Activated CD4-positive, alpha-beta memory T cell treated with anti-CD3 and anti-CD28 coated beads for 36 hours (primary cell): ENCODE results near the gene CCT8. TPM values are rescaled to one million over a fixed set of nuclear protein-coding genes. Genes with fewer than 3 reads are reported as not detected.

Experiments
- CTCF ChIA-PET: fragments of 350-600 bp; sonication (Branson Sonifier 250); formaldehyde crosslinking; loops from one replicate; lab custom pipeline; 2021; ENCODE audit warnings: antibody characterized with exemption, inconsistent platforms; lab: Charles Lee
- POLR2A ChIA-PET: fragments of 350-600 bp; sonication (Branson Sonifier 250); formaldehyde crosslinking; loops from one replicate; lab custom pipeline; 2021; ENCODE audit warnings: antibody characterized with exemption; lab: Charles Lee
- DNase-seq: peaks from one replicate; pipeline ENCODE4 v3.0.0-alpha.2; 2020
- H3K27ac Mint-ChIP-seq: one replicate; pipeline ENCODE4 v1.8.0; 2021; ENCODE audit warnings: mixed read lengths
- H3K27me3 Mint-ChIP-seq: one replicate; pipeline ENCODE4 v1.8.0; 2021; ENCODE audit warnings: mixed read lengths
- H3K36me3 Mint-ChIP-seq: one replicate; pipeline ENCODE4 v1.8.0; 2021; ENCODE audit warnings: mixed read lengths
- H3K4me1 Mint-ChIP-seq: one replicate; pipeline ENCODE4 v1.8.0; 2021; ENCODE audit warnings: low read depth, mixed read lengths
- H3K4me3 Mint-ChIP-seq: one replicate; pipeline ENCODE4 v1.8.0; 2021; ENCODE audit warnings: mild to moderate bottlenecking, mixed read lengths
- H3K9me3 Mint-ChIP-seq: one replicate; pipeline ENCODE4 v1.8.0; 2021; ENCODE audit warnings: mixed read lengths
- intact Hi-C: fragments of 100-400 bp; cut with micrococcal nuclease; formaldehyde crosslinking; loops from one replicate; pipeline ENCODE4 v1.15.1; 2023
- total RNA-seq, 2 experiments: library from RNA; stranded (reverse); gene quantifications; one replicate each; pipeline ENCODE4 v1.2.3, GENCODE V29; 2021

The CCT8 gene, protein sequence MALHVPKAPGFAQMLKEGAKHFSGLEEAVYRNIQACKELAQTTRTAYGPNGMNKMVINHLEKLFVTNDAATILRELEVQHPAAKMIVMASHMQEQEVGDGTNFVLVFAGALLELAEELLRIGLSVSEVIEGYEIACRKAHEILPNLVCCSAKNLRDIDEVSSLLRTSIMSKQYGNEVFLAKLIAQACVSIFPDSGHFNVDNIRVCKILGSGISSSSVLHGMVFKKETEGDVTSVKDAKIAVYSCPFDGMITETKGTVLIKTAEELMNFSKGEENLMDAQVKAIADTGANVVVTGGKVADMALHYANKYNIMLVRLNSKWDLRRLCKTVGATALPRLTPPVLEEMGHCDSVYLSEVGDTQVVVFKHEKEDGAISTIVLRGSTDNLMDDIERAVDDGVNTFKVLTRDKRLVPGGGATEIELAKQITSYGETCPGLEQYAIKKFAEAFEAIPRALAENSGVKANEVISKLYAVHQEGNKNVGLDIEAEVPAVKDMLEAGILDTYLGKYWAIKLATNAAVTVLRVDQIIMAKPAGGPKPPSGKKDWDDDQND
- 100 to 1,000 TPM; 431 to 435 TPM for total RNA-seq

DNA sequence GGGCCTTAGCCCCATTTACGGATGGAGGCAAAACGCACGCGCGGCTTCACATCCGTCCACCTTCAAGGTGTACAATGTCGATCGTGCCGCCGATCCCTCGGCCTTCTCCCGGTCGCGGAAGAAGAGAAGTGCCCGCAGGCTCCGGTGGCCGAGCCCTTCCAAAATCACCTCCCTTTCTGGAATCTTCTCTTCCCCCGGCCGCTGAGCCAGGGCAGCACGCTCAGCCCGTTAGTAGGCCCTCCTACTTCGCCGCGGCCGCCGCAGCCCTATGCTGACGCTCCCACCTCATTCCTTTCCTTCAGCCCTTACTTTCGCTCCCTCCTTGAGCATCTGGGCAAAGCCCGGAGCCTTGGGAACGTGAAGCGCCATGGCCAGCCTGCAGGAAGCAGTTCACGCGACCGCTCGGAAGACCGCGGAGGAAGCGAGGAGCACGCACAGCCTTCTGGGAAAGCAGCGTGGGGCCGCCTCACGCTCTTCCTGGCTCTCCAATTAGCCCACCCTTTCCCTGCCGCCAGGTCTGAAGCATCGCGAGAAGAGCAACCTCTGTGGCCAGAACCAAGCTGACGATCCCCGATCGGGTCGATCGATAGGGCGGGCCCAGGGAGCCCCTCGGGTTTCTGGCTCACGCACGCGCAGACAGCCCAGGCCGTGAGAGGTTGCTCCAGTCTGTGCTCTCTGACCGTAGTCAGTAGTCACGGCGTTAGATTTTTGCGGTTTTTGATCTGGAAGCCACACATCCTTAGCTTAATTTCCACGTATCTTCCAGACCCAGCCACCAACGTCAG lies at the start of gene CCT8:
Gene CCT8, minus strand, starts transcription at position 427 of the 785 bp plus-strand sequence. Its CDS starts 58 bp downstream, at position 369.
- CTCF ChIA-PET, result interaction anchor here (0.8 to 2.5 kb wide), 8 partner anchors 14 to 303 kb away, joined by 3 to 11 read pairs (median 4); partner anchors contain the start of genes BACH1, LTN1 and USP16
- Mint-ChIP-seq H3K9me3 (no peaks in the 10 kb centered on the region), H3K4me1 (peaks cover 51% of the 10 kb centered on the region), H3K36me3 (peaks cover 25% of the 10 kb centered on the region), H3K27ac (peak within 1 kb of the TSS; percentile 97), H3K4me3 (peak within 1 kb of the TSS; percentile 96), H3K27me3 (no peaks in the 10 kb centered on the region)
- intact Hi-C loops, result loop anchor here (1.0 to 5.0 kb wide), 8 partner anchors 49 to 241 kb away; partner anchors contain the start of gene USP16
- peak; percentile 99 for DNase-seq
- POLR2A ChIA-PET, result interaction anchor here (0.6 to 1.6 kb wide), 15 partner anchors 9 to 298 kb away, joined by 3 to 20 read pairs (median 3); partner anchors contain the start of genes LTN1, RWDD2B and USP16

DNA sequence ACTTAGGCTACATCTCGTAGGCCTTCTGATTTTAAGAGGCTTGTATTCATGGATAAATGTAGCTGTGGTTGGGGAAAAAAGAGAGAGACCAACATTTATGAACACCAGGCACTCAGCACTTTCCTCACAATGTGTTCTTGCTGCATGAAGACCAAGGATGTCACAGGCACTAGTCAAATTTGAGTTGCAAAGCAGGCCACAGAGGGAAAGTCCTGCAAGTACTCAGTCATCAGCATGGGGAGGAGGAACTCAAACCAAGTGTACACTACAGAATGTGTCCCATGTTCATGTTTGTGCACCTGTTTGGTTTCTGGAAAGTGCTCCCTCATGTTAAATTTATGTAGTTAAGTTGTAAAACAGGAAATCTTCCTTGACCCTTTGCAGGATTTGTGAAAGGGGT lies 48.3 kb upstream of the CCT8 start:
- no peaks in the 10 kb centered on the region for H3K27me3 Mint-ChIP-seq
- intact Hi-C loops, result no loop called here
- DNase-seq, result no peak
- no peaks in the 10 kb centered on the region for H3K9me3 Mint-ChIP-seq
- ChIA-PET CTCF (no interaction called here), POLR2A (no interaction called here)
- no peak overlapping the region for H3K4me3 Mint-ChIP-seq
- H3K36me3 Mint-ChIP-seq, result no peaks in the 10 kb centered on the region
- H3K27ac Mint-ChIP-seq, result no peak overlapping the region
- no peaks in the 10 kb centered on the region for H3K4me1 Mint-ChIP-seq

DNA sequence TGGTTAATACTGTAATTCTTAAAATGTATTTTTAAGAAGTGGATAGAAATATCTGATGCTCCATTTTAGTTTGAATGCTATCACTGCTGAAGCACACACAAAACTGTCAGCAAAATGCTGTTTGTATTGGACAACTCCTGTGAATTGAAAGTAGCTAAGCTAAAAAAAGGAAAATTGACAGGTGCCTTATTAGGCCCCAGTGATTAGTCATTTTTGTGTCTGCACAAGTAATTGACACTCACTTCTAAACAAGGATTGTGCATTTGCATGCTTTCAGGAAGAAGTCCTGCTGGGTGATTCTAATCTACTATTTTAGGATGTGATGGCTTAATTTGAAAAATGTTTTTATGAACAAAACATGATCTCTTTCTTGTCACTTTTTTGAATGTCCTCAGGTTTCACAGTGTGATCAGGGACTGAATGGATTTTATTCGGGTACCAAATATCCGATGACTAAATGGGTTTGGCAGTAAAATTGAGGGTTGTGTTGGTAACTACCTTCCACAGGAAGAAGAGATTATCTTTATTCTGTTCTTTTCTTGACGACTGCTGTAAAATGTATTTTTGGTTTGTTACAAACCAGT lies 44.0 kb upstream of the CCT8 start:
- CTCF ChIA-PET, result no interaction called here
- Mint-ChIP-seq H3K27ac (no peak overlapping the region), H3K4me1 (no peaks in the 10 kb centered on the region), H3K27me3 (no peaks in the 10 kb centered on the region), H3K36me3 (no peaks in the 10 kb centered on the region), H3K9me3 (no peaks in the 10 kb centered on the region), H3K4me3 (no peak overlapping the region)
- intact Hi-C loops, result no loop called here
- no peak for DNase-seq
- POLR2A ChIA-PET, result no interaction called here

DNA sequence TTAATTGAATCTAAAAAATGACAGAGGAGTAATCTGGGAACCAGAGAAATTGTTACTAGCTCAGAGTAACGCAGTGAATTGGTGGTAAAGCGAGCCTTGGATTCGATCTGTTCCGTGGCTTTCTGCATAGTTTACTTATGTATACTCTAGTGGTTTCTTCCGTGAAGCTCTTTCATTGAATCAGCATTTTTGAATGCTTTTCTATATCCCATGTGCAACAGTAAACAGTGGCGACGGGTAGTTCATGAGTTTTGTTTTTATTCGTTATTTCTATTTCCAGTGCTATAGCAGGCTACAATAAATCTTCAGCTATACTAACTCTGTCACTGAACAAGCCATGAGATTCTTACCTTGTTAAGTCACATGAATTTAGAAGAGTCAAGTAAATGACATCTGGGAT lies 42.5 kb upstream of the CCT8 start:
- CTCF ChIA-PET, result interaction anchor here (0.7 kb wide), 1 partner anchor 274 kb away, joined by 3 read pairs; no protein-coding TSS in a partner anchor
- Mint-ChIP-seq H3K4me1 (no peaks in the 10 kb centered on the region), H3K27me3 (no peaks in the 10 kb centered on the region), H3K4me3 (no peak overlapping the region), H3K36me3 (no peaks in the 10 kb centered on the region), H3K27ac (no peak overlapping the region), H3K9me3 (no peaks in the 10 kb centered on the region)
- POLR2A ChIA-PET, result no interaction called here
- no peak for DNase-seq
- intact Hi-C loops, result no loop called here

DNA sequence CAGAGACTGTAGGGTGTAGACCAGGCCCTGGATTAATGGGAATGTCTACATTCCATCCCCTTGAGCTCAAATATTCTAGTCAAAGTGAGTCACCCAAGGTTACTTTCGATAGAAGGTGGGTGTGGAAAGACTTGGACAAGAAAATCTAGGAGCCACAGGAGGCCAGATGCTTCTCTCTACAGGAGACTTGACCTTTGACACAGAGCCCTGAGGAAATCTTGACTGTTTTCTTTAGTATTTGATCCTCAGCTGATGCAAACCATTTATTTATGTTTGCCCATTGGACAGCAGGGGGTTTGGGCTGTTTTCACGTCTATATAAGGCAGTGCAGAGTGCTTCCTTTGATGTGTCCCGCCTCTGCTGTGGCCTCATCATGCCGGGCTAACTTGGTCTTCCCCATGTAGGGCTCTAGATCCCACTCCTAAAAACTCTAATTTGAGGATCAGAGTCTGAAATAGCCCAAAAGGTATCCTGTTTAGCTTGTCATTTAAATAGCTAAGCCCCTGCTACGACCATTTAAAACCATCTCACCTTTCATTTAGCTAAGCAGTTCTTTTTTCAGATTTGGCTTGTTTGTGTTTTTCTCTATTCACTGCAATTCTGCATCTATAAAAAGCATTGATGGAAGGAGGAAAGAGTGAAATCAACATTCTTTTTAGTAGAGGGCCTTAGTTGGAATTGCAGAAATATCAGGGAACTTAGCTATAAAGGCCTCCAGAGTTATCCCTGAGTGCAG lies 41.5 kb upstream of the CCT8 start:
- ChIA-PET CTCF (no interaction called here), POLR2A (no interaction called here)
- intact Hi-C loops, result no loop called here
- Mint-ChIP-seq H3K27me3 (no peaks in the 10 kb centered on the region), H3K36me3 (no peaks in the 10 kb centered on the region), H3K4me3 (no peak overlapping the region), H3K4me1 (no peaks in the 10 kb centered on the region), H3K27ac (no peak overlapping the region), H3K9me3 (no peaks in the 10 kb centered on the region)
- DNase-seq, result no peak

DNA sequence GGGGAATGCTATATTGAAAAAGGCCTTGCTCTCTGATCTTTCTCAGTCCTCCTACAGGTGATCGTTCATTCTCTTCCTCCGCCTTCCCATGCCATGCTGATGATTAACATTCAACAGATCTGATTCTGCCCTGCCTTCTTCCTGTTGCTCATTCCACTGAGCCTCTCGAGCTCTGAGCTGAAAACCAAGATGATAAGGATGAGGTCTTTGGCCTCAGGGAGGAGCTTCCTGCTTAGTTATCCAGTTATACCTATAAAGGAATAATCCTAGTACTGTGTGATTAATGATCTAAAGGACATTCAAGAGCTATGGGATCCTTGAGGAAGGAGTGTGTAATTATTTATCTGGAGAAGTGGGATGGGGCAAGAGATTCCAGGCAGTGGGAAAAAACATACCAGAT lies 31.8 kb upstream of the CCT8 start:
- no peaks in the 10 kb centered on the region for H3K4me1 Mint-ChIP-seq
- peaks cover 3% of the 10 kb centered on the region for H3K36me3 Mint-ChIP-seq
- H3K27me3 Mint-ChIP-seq, result no peaks in the 10 kb centered on the region
- POLR2A ChIA-PET, result no interaction called here
- DNase-seq, result no peak
- CTCF ChIA-PET, result interaction anchor here (1.2 to 1.5 kb wide), 2 partner anchors 266 to 271 kb away, joined by 6 read pairs; no protein-coding TSS in a partner anchor
- no peak overlapping the region for H3K27ac Mint-ChIP-seq
- H3K9me3 Mint-ChIP-seq, result no peaks in the 10 kb centered on the region
- H3K4me3 Mint-ChIP-seq, result no peak overlapping the region
- intact Hi-C loops, result no loop called here

DNA sequence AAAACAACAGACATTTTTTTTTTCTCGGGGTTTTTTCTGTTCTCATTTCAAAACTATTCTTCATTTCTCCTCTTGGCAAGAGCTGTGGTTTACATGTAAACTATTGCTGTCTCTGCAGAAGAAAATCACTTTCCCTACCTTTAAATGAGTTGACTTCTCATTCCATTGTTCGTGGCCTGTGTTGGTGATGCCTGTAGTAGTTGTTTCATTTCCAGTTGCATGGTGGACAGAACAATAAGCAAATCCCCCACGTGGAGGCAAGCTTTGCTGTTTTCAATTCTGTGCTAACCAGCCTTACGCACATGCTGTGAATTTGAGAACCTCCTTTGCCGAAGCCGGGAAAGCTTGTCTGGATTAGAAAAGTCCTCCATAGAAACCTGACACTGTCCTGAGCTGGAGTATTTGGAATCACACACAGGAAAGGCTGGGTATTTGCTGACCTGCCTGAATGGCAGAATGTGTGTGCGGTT lies 30.8 kb upstream of the CCT8 start:
- no peaks in the 10 kb centered on the region for H3K4me1 Mint-ChIP-seq
- H3K27me3 Mint-ChIP-seq, result no peaks in the 10 kb centered on the region
- no peaks in the 10 kb centered on the region for H3K9me3 Mint-ChIP-seq
- POLR2A ChIA-PET, result no interaction called here
- H3K27ac Mint-ChIP-seq, result no peak overlapping the region
- intact Hi-C loops, result no loop called here
- H3K4me3 Mint-ChIP-seq, result no peak overlapping the region
- peaks cover 3% of the 10 kb centered on the region for H3K36me3 Mint-ChIP-seq
- DNase-seq, result no peak
- CTCF ChIA-PET, result interaction anchor here (0.9 kb wide), 1 partner anchor 272 kb away, joined by 3 read pairs; no protein-coding TSS in a partner anchor

DNA sequence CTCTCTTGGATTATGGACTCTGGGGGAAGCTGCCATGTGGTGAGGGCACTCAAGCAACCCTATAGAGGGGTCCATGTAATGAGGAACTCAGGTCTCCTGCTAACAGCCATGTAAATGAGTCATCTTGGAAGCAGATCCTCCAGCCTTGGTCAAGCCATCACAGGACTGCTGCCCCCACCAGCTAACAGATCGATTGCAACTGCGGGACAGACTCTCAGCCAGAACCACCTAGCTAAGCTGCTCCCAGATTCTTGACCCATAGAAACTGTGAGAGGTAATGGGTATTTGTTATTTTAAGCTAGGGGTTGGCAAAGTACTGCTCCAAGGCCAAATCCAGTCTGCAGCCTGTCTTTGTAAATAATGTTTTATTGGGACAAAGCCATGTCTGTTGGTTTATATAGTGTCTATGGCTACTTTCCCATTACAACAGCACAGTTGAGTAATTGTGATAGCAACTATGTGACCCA lies 29.4 kb upstream of the CCT8 start:
- POLR2A ChIA-PET, result no interaction called here
- no peak overlapping the region for H3K27ac Mint-ChIP-seq
- no peak for DNase-seq
- CTCF ChIA-PET, result no interaction called here
- no peaks in the 10 kb centered on the region for H3K27me3 Mint-ChIP-seq
- peaks cover 4% of the 10 kb centered on the region for H3K36me3 Mint-ChIP-seq
- no peaks in the 10 kb centered on the region for H3K9me3 Mint-ChIP-seq
- intact Hi-C loops, result no loop called here
- H3K4me1 Mint-ChIP-seq, result no peaks in the 10 kb centered on the region
- H3K4me3 Mint-ChIP-seq, result no peak overlapping the region

DNA sequence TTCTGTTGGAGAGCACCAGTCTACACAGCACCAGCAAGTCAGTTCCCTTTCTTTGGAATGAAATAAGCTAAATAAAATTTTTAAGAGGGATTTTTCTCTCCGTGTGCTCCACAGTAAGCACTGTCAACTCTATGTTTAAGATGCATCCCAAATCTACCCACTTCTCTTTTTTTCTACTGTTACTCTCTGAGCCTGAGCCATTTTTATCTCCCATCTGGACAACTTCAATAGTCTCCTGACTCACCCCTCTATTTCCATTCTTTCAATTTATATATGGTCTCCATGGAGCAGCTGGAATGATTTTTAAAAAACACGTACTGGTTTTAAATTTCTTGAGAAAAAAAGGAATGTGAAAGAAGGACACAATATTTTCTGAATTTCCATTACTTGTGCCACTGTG lies 24.7 kb upstream of the CCT8 start:
- ChIA-PET CTCF (interaction anchor here (0.8 to 1.6 kb wide), 4 partner anchors 9 to 273 kb away, joined by 3 to 5 read pairs (median 4); no protein-coding TSS in a partner anchor), POLR2A (no interaction called here)
- Mint-ChIP-seq H3K9me3 (no peaks in the 10 kb centered on the region), H3K4me3 (no peak overlapping the region), H3K36me3 (peaks cover 9% of the 10 kb centered on the region), H3K27ac (no peak overlapping the region), H3K4me1 (peaks cover 3% of the 10 kb centered on the region), H3K27me3 (no peaks in the 10 kb centered on the region)
- no peak for DNase-seq
- intact Hi-C loops, result no loop called here

DNA sequence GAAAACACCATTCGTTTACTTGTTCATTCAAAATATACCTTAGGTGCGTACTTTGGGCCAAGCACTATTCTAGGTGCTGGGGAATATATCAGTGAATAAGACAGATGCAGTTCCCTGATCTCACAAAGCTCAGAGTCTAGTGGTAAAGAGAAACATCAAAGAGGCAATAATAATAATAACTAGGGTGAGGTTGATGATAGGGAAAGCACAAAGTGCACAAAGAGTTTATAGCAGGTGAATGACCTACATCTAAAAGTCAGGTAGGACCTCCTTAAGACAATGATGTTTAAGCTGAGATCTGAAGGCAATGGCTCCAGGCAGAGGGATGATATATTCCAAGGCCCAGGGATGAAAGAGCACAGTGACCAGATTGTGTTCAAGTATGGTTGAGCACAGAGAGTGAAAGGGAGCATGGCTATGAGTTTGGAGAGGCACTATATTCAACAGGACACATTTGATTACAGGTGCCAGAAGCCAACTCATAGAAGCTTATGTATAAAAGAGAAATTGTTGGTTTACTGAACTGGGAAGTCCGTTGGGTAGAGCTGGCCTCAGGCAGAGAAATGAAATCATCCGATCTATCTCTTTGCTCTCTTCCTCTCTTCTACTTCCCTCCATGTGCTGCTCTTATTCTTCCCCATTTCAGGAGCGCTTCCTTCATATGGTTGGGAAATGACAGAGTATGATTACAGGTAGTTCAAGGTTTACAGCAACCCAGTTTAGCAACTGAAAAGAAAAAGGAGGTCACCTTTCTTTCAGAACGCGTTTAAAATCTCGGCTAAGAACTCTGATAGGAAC lies 23.0 kb upstream of the CCT8 start:
- intact Hi-C loops, result no loop called here
- Mint-ChIP-seq H3K9me3 (no peaks in the 10 kb centered on the region), H3K27ac (no peak overlapping the region), H3K27me3 (no peaks in the 10 kb centered on the region), H3K36me3 (peaks cover 14% of the 10 kb centered on the region), H3K4me3 (no peak overlapping the region), H3K4me1 (peaks cover 8% of the 10 kb centered on the region)
- ChIA-PET CTCF (interaction anchor here (1.2 to 1.6 kb wide), 3 partner anchors 16 to 276 kb away, joined by 3 to 6 read pairs (median 3); partner anchors contain the start of gene BACH1), POLR2A (no interaction called here)
- no peak for DNase-seq
